Stimulated activated CD4-positive, alpha-beta T cell treated with anti-CD3 and anti-CD28 coated beads, Interleukin-1b, Interleukin-23, amount 100 ng/mL, for 48 hours (primary cell): ENCODE data around the gene IL1RN.

Experiments
- DNase-seq: peaks from one replicate; pipeline ENCODE4 v3.0.0-alpha.2; 2020

Gene IL1RN

DNA sequence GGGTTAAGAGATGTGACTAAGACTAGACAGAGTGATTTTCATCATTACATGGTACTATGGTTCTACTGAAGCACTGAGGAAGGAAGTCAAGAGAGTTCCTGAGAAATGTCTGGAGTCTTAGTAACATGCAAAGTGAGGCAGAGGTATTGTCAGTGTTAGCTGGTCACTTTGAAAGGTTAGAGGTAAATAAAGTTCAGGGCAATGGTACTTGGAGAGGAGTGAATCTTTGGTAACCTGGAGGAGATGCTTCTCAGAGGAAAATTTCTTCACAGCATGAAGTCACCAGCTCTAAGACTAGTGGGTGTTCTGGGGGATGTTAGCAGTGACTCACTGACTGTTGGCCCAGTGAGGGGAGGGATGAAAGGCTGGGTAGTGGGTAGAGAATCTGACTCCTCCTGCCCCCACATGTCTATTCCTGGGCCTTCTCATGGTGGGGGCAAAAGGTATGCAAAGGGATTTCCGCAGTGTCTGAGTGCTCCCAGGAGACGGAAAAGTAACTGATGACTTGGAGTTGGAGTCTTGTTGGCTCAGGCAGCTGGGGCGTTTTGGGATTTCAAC is 23.3 kb upstream of the IL1RN start:
- peak; percentile 50 for DNase-seq

DNA sequence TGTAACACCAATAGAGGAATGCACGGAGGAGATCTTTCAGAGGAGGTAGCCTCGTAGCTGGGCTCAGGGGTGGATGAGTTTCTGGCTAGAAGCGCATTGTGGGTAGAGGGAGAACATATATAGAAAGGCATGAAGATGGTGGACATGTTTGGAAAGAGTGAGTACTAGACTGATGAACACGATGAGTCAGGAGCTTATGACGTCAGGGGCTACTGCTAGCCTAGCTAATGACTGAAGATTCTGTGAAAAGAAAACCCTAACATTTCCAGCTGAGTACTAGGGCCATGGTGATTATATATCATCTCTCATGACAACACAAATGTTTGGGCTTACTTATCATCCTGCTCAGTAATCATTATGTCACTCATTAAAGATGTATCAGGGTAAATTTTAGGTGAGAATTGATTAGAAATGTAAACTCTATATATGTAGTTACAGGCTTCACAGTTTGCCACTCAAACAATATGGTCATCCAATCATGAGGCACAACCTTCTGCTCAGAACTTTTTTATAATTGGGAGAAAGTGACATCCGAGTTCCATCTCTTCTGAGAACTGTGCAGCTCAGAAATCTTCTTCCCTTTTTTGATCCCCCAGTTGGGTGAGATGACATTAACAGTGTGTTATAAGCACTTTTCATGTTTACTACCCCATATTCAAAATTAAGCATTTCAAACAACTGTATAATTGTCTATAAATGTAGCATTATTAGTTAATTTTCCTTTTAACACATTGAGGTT is 22.2 kb upstream of the IL1RN start:
- DNase-seq: peak; percentile 75

DNA sequence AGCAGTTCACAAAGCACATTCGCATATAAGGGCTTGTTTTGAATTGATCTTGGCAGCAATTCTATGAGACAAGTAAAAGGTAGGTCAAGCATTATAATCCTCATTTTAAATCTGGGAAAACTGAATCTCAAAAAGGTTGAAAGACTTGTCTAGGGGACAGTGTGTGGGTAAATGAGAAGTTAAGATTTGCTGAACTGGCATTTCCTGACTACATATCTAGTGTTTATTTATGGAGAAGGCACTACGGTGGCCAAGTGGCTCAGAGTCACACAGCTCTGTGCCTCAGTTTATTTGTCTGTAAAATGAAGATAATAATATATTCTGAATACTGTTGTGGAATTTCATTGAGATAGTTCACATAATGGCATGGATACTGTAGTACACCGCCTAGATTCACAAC is 16.3 kb upstream of the IL1RN start:
- no peak for DNase-seq

DNA sequence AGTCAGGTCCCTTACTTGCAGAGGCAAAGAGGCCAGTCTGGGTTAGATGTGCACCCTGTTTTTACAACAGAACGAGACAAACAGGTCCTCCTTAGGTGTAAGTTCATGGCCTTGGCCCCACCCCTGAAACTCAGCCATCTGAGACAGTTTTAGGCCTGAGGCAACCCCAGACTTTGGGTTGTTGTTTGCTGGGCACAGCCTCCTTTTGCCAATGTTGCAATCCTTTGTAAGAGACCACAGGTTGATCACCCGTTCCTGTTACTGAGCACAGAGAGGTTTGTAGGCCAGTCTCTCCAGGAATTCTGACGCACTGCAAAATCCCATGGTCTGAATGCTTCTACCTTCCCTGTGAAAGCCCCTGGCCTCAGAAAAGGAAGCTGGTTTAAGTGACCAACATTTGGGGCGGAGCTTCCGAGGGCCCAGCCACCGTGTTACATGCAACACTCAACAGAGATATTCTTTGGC is 15.5 kb upstream of the IL1RN start:
- no peak for DNase-seq

DNA sequence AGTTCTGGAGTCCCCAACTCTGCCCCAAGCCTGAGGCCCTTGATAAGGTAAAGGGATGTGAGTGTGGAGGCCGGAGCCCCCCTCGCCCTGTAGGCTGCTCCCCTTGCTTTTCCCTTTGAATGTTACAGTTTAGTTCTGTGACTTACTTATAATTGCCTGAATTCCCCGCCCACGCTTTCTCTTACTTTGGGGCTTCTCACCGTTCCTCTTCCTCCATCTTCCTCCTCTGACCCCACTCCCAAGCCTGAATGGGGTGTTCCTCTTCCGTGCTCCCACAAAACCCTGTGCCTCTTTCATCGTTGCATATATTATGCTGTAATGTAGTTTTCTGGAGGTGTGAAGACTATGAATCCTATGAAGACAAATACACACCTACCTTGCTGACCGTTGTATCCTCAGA is 15.0 kb upstream of the IL1RN start:
- DNase-seq: no peak

DNA sequence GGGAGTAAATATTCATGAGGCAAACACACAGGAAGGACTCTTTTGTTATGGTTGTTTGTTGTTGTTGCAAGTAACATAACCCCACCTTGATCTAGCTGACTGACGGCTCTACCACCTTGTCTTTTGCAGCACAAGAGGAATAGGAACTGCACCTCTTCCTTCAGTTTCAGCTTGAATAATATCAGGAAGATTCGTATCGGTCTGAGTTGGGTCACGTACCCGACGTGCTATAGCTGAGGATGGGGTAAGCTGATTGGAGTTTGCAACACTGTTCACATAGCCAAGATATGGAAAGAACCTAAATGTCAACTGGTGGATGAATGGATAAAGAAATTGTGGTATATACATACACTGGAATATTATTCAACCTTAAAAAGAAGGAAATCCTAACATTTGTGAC is 14.5 kb upstream of the IL1RN start:
- no peak for DNase-seq

DNA sequence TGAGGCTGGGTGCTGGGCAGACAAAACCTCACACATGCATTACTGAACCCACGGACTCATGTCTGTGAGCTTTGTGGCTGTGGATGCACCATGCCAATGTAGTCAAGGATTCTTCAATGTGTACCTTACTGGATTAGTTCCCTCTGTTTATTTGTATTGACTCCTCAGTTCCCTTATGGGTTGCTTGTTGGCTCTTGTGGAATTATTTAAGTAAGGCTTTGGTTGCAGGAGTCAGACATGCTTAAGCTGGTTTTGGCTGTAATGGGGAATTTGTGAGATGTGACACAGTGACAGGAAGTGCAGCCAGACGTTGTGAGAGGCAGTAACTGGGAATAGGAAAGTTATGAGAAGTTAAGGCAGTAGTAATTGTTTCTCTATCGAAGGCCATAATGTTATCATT is 13.6 kb upstream of the IL1RN start:
- no peak for DNase-seq

DNA sequence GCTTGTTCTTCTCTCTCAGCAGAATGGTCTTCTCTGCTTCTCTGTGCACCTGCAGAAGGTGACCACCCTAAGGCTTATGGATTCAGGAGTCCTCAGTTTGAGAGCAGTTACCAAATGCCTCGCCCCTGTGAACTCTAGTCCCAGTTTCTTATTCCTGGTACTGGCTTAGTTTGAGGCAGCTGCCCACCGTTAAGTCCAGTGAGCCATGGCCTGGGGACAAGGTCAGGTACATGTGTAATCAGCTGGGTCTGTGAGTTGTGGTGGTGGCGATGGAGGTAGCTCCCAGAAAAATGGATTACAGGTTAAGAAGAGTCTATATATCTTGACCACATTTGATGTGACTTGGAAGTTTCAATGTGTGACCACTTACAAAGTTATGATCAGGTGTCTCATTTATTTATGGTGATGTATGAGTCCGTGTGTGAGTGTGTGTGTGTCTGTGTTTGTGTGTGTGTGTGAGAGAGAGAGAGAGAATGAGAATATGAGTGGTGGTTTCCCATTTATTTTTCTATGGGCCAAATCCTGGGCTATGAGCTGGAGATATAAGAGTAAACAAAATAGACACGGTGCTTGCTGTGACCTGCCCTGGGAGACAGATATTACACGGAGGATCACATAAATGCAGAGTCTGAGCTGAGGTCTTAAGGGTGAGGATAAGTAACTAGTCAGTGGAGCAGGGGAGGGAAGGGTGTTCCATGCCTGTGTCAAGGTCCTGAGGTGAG is 13.0 kb upstream of the IL1RN start:
- DNase-seq: no peak

DNA sequence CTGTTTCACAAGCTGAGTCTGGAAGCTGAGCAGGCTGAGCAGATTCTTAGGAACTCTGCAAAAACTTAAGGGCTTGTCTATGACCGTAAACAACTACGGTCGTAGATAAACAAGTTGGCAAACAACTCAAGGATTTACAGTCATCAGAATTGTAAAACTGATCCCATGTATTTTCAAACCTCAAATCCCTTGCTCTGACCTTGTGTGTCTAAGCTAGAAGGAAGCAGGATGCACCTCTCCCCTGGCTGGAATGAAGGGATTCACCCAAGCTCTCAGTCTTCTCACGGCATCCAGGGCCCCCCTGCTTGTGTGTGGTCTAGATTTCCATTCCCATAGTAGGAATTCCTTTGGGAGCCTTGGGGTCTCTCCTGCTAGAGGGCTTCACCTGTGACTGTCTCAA is 12.4 kb upstream of the IL1RN start:
- DNase-seq: no peak

DNA sequence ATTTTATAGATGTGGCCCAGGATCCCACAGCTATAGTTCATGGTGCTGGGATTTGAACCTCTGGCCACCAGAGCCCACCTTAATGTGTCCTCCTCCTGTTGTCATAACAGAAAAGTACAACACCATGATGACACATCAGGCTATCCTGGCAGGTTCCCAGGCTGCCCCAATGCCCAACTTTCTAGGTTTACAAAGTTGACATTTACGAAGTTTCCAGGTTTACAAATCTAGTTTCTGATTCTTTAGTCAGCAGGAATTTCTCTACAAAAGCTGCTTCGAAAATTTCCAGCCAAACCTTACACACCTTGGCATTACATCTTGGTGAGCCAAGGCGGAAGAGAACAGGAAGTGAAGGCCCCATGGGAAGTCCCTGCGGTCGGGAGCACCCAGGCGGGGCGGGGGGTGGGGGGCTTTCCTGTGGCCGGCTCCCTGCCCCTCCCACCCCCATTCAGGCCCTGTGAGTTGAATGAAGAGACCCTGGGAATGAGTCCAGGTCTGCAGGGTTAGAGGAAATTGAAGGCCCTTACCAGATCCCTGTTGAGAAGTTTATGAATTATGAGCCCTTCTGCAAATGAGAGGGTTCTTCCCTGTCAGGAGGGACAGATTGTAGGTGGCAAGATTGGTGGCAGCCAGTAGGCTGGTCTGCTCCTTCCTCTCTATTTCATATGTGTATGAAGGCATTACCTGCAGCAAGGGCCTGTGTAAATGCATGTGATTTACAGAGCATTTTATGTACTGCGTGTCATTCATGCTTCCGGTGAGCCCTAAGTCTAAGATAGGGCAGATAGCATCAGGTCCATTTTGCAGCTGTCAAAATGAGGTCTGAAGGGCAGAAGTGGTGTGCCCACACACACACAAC is 11.1 kb upstream of the IL1RN start:
- no peak for DNase-seq

DNA sequence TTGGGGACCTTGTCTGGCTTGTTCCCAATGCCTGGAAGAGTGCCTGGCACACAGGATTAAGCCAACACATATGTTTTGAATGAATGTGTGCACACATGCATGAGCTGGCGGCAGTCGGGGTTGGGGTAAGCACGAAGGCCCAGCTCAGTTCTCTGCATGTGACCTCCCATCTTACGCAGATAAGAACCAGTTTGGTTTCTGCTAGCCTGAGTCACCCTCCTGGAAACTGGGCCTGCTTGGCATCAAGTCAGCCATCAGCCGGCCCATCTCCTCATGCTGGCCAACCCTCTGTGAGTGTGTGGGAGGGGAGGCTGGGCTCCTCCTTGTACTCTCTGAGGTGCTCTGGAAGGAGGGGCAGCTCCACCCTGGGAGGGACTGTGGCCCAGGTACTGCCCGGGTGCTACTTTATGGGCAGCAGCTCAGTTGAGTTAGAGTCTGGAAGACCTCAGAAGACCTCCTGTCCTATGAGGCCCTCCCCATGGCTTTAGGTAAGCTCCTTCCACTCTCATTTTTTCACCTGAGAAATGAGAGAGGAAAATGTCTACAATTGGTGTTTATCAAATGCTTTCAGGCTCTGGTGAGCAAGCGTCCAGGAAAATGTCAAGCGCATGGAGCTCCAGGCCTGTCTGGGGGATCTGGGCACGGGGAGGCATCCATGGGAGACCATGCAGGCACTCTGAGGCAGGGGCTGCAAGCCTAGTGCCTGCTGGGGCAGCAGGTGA is 9.7 kb upstream of the IL1RN start:
- peak; percentile 74 for DNase-seq

DNA sequence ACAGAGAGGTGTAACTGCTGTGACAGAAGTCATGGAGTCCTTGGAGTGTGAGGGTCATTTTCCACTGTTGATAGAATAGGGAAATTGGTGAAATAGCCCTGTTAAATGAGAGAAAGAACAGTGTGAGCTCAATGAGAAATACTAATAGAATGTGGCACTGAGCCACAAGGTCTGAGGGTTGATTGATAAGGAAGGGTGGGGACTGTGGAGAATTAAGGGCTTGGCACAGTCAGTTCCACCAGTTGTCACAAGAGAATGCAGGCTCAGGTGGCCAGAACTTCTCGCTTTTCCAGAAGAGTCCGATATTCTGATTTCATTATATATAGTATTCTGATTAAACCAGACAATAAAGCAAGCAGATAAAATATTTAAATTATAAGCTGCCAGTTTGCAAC is 9.1 kb upstream of the IL1RN start:
- DNase-seq: no peak

DNA sequence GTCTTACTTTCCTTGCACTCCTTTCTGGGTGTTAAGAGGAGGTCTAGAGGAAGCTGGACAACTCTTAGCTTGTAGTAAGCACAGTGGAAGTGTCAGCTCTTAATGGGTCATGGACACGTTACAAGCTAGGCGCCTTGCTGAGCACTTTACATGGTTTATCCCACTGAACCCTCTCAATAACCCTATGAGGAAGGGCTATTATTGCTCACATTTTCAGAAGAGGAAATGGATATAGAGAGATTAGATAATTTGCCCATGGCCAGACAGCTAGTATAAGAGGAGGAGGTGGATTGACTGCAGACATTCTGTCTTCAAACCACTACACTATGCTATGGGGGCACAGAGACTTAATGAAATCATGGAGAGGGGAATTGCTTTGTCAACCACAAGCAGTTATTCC is 8.3 kb upstream of the IL1RN start:
- no peak for DNase-seq

DNA sequence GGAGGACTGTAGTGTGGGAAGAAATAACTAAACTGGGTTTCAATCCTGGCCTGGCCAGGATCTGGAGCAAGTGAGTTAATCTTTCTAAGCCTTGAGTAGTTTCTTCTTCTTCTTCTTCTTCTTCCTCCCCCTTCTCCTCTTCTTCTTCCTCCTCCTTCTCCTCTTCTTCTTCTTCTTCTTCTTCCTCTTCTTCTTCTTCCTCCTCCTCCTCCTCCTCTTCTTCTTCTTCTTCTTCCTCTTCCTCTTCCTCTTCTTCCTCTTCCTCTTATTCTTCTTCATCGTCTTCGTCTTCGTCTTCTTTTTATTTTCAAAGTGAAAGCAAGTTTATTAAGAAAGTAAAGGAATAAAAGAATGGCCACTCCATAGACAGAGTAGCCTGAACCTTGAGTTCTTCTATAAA is 6.5 kb upstream of the IL1RN start:
- no peak for DNase-seq

DNA sequence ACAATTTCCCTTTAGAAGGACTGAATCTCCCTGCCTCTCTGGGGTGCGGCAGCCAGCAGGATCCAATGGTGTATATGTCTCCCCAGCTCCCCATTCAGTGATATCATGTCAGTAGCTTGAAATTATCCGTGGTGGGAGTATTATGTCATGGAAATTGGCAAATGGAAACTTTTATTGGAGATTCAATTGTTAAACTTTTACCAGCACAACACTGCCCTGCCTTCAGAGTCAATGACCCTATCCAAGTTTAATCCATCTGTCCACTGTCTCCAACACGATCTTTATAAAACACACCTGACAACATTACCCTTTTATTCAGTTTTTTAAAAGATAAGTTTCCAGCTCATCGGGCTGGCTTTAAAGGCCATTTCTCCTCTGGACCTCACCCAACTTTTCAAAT is 5.0 kb upstream of the IL1RN start:
- no peak for DNase-seq

DNA sequence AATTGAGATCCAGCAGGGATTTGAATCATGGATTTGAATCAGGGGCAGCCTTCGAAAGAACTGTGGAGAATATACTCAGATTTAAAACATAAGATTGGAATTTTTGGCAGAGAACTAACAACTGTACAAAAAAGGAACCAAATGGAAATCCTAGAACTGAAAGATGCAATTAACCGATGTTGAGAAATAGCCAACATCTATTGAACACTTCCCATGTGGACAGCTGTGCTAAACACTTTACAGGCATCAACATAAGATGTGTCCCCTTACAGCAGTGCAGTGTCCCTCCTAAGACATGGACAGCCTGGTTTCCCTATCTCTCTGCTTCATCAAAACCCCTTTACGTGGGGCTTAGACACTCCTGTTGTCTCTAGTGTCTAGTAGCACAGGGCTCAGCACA is 3.7 kb upstream of the IL1RN start:
- DNase-seq: no peak

DNA sequence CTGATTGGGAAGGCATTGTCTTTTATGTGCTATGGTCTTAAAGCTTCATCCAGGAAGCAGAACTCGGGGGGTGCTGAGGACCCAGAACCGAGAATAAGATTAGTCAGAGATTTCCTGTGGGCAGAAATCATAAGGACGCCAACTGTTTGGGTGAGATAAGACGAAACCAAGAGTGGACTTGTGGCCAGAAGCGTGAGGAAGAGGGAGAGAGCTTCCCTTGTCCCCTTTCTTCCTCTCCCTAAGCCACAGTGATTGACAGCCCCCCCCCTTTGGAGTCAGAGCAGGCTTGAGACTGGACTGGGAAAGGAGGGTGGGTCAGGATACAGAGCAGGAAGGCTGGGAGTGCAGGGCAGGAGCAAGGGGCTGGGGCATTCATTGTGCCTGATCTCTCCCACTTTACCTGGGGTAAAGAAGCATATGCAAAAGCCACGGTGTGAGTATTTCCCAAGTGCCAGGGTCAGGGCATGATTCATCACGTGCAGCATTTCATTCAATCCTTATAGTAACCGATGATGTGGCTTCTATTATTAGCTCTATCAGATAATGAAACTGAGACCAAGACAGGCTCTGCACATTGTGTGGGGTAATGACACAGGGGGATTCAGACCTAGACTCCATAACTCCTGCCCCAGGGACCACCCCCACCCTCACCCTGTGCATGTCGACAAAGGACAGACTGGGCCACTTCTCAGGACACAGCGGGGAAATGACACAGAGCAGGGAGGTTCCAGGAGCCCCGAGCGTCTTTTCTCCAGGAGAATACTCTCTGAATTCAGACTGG is 3.0 kb upstream of the IL1RN start:
- DNase-seq: no peak

DNA sequence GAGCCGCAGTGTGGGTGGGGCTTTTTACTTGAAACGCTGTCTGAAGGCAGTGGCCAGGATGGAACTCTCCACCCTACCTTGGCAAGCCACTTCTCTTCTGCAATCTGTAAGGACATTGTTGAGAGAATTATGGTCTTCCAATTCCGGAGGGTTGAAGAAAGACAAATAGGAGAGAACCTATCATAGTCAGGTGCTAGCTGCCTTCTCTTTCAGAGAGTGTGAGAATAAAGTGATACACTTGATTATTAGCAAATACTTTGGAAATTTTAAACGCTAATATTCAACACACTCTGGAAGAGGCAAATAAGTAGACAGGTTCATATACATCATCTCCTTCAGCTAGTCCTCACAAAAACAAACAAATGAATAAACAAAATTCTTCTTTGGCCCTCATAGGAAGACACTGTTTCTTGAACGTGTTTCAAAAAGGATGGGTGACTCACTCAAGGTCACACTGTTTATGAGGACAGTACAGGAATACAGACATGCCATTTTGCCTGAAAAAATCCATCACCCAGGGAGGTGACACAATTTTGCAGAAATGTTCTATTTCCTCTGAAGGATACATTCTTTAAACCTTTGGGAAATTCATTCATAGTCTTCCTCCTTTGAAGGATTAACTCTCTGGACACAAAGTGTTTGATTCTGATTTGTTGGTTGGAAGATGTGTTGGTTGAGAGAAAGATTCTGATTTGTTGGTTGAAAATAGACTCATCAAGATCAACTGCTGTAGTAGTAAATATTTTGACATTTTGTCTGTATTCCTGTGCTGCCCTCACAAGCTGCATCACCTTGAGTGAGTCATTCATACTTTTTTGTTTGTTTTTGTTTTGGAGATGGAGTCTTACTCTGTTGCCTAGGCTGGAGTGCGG is 2.2 kb upstream of the IL1RN start:
- DNase-seq: no peak

DNA sequence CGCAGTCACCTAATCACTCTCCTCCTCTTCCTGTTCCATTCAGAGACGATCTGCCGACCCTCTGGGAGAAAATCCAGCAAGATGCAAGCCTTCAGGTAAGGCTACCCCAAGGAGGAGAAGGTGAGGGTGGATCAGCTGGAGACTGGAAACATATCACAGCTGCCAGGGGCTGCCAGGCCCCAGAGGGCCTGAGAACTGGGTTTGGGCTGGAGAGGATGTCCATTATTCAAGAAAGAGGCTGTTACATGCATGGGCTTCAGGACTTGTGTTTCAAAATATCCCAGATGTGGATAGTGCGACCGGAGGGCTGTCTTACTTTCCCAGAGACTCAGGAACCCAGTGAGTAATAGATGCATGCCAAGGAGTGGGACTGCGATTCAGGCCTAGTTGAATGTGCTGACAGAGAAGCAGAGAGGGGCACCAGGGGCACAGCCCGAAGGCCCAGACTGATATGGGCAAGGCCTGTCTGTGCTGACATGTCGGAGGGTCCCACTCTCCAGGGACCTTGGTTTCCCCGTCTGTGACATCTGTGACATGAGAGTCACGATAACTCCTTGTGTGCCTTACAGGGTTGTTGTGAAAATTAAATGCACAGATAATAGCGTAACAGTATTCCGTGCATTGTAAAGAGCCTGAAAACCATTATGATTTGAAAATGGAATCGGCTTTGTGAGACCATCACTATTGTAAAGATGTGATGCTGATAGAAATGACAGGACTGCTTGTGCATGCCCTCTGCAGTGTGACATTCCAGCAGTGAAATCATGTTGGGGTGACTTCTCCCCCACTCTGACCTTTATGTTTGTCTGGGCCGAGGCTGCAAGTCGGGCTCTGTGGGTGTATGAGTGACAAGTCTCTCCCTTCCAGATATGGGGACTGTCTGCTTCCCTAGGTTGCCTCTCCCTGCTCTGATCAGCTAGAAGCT is 510 bp downstream of the IL1RN start:
- DNase-seq: no peak
